Uterus (tissue), 4 donors: ENCODE data around the gene ZNF563. TPM values are rescaled to one million over a fixed set of nuclear protein-coding genes. Genes with fewer than 3 reads are reported as not detected.
"Not testable (repeated sequence)": the region's sequence is repeated elsewhere in the genome, so short reads cannot be mapped to it uniquely, and the experiment has no call there.

ENCODE experiments used
- DNase-seq, 2 donors: peaks; one replicate each; pipeline ENCODE4 v3.0.0-alpha.2; 2019 to 2020
- H3K27ac ChIP-seq, 2 donors: fragments of 200-600 bp; sonication (generic); 1 replicate in 1 of 2; 2 replicates in 1 of 2; pipeline ENCODE4 v1.5.1; 2016 to 2018
- H3K27me3 ChIP-seq, 2 donors: fragments of 200-600 bp; sonication (generic); one replicate each; pipeline ENCODE4 v1.5.1; 2018 to 2019; ENCODE audit warnings: control low read depth in 1 of 2
- H3K36me3 ChIP-seq, 2 donors: fragments of 200-600 bp; sonication (generic); one replicate each; pipeline ENCODE4 v1.5.1; 2019; ENCODE audit warnings: control low read depth in 1 of 2
- H3K4me1 ChIP-seq, 2 donors: fragments of 200-600 bp; sonication (generic); one replicate each; pipeline ENCODE4 v1.5.1; 2018 to 2019; ENCODE audit warnings: control low read depth in 1 of 2
- H3K4me3 ChIP-seq, 2 donors: fragments of 200-600 bp; sonication (generic); 1 replicate in 1 of 2; 2 replicates in 1 of 2; pipeline ENCODE4 v1.5.1; 2018 to 2019; ENCODE audit warnings: mild to moderate bottlenecking in 1 of 2
- H3K9me3 ChIP-seq, 2 donors: fragments of 200-600 bp; sonication (generic); one replicate each; pipeline ENCODE4 v1.5.1; 2019; ENCODE audit warnings: control low read depth in 1 of 2
- POLR2A ChIP-seq, 2 donors: fragments of 450-650 bp; IDR thresholded peaks; one replicate each; pipeline ENCODE4 v1.6.1; 2016; ENCODE audit warnings: antibody characterized with exemption in 2 of 2, mild to moderate bottlenecking in 1 of 2, moderate library complexity in 1 of 2
- intact Hi-C: fragments of 100-400 bp; cut with DNase I; formaldehyde crosslinking; loops from one replicate; pipeline ENCODE4 v1.15.1; 2023; ENCODE audit warnings: low total_unique reads
- total RNA-seq, 4 donors: library from RNA; depleted of rRNA in 3 of 4; stranded (reverse); fragments of >200 nt in 3 of 4; gene quantifications; one replicate each; pipeline versions ENCODE4 v1.1.0 to v1.2.4, GENCODE V29; 2014 to 2023
- TF ChIP-seq, protein P1 (sequence below), 4 experiments: fragments of 200-600 bp in 2 of 4; fragments of 450-650 bp in 2 of 4; sonication (generic) in 2 of 4; IDR thresholded peaks; one replicate each; pipeline ENCODE4 v1.5.1; 2016 to 2019; ENCODE audit warnings: antibody characterized with exemption in 4 of 4, mild to moderate bottlenecking in 2 of 4, moderate library complexity in 1 of 4
- donor health status: DM: yes; HTN: yes; CAD: no.

The ZNF563 gene
- total RNA-seq, 4 donors from 2014 or later = 6.4 to 9.7 (median 7.9) TPM

DNA sequence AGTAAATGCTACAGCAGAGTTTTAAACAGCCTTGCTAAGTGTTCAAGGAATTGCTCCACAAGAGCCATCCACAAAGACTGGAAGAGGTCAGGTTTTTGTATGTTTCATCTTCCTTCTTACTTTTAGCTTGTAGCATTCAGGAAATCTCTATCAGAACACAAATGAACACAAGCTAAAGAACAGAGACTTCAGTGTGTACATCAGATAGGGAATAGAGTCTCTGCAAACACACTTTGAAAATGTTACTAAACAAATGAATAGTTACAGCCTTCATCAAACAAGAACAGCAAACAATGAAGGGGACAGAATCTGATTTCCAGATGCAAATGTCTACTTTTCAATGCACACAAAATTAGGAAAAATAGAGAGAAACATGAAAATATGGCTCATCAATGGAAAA lies 7.7 kb downstream of the ZNF563 start:
- Histone ChIP-seq H3K27me3 (no peaks in the 10 kb centered on the region), H3K4me1 (no peaks in the 10 kb centered on the region), H3K27ac (no peak overlapping the region), H3K36me3 (no peaks in the 10 kb centered on the region), H3K4me3 (no peak overlapping the region), H3K9me3 (no peaks in the 10 kb centered on the region)
- intact Hi-C loops = no loop called here
- no peak for DNase-seq
- TF ChIP-seq, protein P1, sequence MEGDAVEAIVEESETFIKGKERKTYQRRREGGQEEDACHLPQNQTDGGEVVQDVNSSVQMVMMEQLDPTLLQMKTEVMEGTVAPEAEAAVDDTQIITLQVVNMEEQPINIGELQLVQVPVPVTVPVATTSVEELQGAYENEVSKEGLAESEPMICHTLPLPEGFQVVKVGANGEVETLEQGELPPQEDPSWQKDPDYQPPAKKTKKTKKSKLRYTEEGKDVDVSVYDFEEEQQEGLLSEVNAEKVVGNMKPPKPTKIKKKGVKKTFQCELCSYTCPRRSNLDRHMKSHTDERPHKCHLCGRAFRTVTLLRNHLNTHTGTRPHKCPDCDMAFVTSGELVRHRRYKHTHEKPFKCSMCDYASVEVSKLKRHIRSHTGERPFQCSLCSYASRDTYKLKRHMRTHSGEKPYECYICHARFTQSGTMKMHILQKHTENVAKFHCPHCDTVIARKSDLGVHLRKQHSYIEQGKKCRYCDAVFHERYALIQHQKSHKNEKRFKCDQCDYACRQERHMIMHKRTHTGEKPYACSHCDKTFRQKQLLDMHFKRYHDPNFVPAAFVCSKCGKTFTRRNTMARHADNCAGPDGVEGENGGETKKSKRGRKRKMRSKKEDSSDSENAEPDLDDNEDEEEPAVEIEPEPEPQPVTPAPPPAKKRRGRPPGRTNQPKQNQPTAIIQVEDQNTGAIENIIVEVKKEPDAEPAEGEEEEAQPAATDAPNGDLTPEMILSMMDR (IDR thresholded peaks at IDR 0.05) = no peak
- no peak for TF ChIP-seq POLR2A (IDR thresholded peaks at IDR 0.05)

- Histone ChIP-seq H3K4me3 (no peak overlapping the region), H3K27ac (no peak overlapping the region), H3K27me3 (no peaks in the 10 kb centered on the region), H3K4me1 (no peaks in the 10 kb centered on the region), H3K9me3 (no peaks in the 10 kb centered on the region), H3K36me3 (no peaks in the 10 kb centered on the region)
- intact Hi-C loops = no loop called here
- TF ChIP-seq, protein P1 (IDR thresholded peaks at IDR 0.05) = no peak
- TF ChIP-seq POLR2A (IDR thresholded peaks at IDR 0.05) = no peak
- DNase-seq = no peak
Measured at GRCh38 chr19:12318782-12319413, 14.5 kb downstream of the ZNF563 start.

DNA sequence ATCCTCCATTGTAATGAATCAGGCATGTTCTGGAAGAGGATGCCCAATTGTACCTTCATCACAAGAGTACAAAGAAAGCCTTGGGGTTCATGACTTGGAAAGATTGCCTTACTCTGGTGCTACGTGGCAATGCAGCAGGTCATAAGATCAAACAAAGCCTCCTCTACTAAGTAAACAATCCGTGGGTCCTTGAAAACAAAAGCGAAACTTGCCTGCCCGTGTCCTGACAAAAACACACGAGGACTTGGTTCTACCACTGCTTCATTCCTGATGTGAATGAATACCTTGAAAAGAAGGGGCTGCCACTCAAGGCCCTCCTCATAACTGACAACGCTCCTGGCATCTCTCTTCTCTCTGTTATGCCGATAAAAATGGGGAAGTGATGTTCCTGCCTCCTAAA lies 18.9 kb downstream of the ZNF563 start:
- Histone ChIP-seq H3K27ac (no peak overlapping the region), H3K36me3 (no peaks in the 10 kb centered on the region), H3K27me3 (no peaks in the 10 kb centered on the region), H3K4me1 (no peaks in the 10 kb centered on the region), H3K4me3 (no peak overlapping the region), H3K9me3 (no peaks in the 10 kb centered on the region)
- DNase-seq = no peak
- TF ChIP-seq POLR2A (IDR thresholded peaks at IDR 0.05) = no peak
- TF ChIP-seq, protein P1 (IDR thresholded peaks at IDR 0.05) = no peak
- intact Hi-C loops = no loop called here

DNA sequence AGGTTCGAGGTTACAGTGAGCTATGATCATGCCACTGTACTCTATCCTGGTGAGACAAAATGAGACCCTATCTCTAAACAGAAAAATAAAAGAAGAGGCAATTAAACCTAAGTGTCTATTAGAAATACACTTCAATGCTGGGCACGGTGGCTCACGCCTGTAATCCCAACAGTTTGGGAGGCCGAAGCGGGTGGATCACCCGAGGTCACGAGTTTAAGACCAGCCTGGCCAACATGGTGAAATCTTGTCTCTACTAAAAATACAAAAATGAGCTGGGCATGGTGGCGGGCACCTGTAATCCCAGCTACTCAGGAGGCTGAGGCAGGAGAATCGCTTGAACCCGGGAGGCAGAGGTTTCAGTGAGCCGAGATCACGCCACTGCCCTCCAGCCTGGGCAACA lies 24.5 kb downstream of the ZNF563 start:
- H3K36me3 ChIP-seq, DNase-seq, H3K27me3 ChIP-seq, H3K27ac ChIP-seq, H3K4me1 ChIP-seq, H3K9me3 ChIP-seq, H3K4me3 ChIP-seq, intact Hi-C loops: not testable (repeated sequence)

DNA sequence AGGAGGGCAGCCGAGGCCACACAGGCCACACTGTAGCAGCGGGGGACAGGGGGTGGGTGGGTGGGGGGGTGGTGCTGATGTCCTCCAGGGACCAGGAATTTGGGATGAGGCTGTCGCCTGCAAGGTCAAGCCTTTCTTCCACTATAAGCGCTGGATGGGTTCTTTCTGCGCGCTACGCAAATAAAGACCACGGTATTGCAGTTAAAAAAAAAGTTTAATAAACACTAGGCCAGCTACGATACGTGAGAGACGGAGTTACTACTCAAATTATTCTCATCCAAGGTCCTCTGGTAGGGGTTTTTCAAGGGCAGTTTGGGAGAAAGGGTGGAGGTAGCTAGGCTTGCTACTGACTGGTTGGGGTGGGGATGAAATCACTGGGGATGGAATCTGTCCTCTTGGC lies 38.2 kb downstream of the ZNF563 start:
- no peaks in the 10 kb centered on the region for H3K36me3 ChIP-seq
- peak overlapping the region; percentile 58 to 84 for H3K4me3 ChIP-seq
- no peaks in the 10 kb centered on the region for H3K27me3 ChIP-seq
- no peak for DNase-seq
- intact Hi-C loops = no loop called here
- H3K9me3 ChIP-seq = no peaks in the 10 kb centered on the region
- no peak for TF ChIP-seq POLR2A (IDR thresholded peaks at IDR 0.05)
- TF ChIP-seq, protein P1 (IDR thresholded peaks at IDR 0.05) = no peak
- peak overlapping the region; percentile 78 to 86 for H3K27ac ChIP-seq
- peaks cover 0 to 6% of the 10 kb centered on the region in 2 donors for H3K4me1 ChIP-seq
